ENCODE results near the gene NUDC. TPM values are rescaled to one million over a fixed set of nuclear protein-coding genes. Genes with fewer than 3 reads are reported as not detected.
A peak's percentile ranks its signal among the peaks of the same experiment; 100 is the strongest.

NUDC gene
- total and polyA plus RNA-seq, 2 of the 13 experiments (the other 11 are each of a cell fraction or from before 2014, with no cell fraction given): 34.7 to 104 TPM

- TF ChIP-seq PRDM15 (CRISPR knock-in tag; IDR thresholded peaks at IDR 0.05) (no peak), NR2F1 (CRISPR knock-in tag; IDR thresholded peaks at IDR 0.05) (no peak), ETV6 (CRISPR knock-in tag; conservative IDR thresholded peaks at IDR 0.05) (no peak), MYC (CRISPR knock-in tag; IDR thresholded peaks at IDR 0.05; ENCODE audit: borderline replicate concordance) (no peak), KDM2A (CRISPR knock-in tag; IDR thresholded peaks at IDR 0.05; ENCODE audit: borderline replicate concordance, low read depth) (peak; percentile 35; the same call in 1 of the 2 replicates), ZNF44 (CRISPR knock-in tag; IDR thresholded peaks at IDR 0.05) (no peak), ZSCAN21 (CRISPR knock-in tag; IDR thresholded peaks at IDR 0.05; ENCODE audit: borderline replicate concordance) (no peak), ZFYVE20 (CRISPR knock-in tag; IDR thresholded peaks at IDR 0.05; ENCODE audit: borderline replicate concordance, low read depth) (no peak), ZNF782 (CRISPR knock-in tag; IDR thresholded peaks at IDR 0.05; ENCODE audit: borderline replicate concordance) (0 out of 2 replicates have a peak, but pooled peaks have one; percentile 53)
- TF ChIP-seq, protein P1, sequence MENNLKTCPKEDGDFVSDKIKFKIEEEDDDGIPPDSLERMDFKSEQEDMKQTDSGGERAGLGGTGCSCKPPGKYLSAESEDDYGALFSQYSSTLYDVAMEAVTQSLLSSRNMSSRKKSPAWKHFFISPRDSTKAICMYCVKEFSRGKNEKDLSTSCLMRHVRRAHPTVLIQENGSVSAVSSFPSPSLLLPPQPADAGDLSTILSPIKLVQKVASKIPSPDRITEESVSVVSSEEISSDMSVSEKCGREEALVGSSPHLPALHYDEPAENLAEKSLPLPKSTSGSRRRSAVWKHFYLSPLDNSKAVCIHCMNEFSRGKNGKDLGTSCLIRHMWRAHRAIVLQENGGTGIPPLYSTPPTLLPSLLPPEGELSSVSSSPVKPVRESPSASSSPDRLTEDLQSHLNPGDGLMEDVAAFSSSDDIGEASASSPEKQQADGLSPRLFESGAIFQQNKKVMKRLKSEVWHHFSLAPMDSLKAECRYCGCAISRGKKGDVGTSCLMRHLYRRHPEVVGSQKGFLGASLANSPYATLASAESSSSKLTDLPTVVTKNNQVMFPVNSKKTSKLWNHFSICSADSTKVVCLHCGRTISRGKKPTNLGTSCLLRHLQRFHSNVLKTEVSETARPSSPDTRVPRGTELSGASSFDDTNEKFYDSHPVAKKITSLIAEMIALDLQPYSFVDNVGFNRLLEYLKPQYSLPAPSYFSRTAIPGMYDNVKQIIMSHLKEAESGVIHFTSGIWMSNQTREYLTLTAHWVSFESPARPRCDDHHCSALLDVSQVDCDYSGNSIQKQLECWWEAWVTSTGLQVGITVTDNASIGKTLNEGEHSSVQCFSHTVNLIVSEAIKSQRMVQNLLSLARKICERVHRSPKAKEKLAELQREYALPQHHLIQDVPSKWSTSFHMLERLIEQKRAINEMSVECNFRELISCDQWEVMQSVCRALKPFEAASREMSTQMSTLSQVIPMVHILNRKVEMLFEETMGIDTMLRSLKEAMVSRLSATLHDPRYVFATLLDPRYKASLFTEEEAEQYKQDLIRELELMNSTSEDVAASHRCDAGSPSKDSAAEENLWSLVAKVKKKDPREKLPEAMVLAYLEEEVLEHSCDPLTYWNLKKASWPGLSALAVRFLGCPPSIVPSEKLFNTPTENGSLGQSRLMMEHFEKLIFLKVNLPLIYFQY (CRISPR knock-in tag; IDR thresholded peaks at IDR 0.05; ENCODE audit: borderline replicate concordance): no peak
- TF ChIP-seq, protein P2, sequence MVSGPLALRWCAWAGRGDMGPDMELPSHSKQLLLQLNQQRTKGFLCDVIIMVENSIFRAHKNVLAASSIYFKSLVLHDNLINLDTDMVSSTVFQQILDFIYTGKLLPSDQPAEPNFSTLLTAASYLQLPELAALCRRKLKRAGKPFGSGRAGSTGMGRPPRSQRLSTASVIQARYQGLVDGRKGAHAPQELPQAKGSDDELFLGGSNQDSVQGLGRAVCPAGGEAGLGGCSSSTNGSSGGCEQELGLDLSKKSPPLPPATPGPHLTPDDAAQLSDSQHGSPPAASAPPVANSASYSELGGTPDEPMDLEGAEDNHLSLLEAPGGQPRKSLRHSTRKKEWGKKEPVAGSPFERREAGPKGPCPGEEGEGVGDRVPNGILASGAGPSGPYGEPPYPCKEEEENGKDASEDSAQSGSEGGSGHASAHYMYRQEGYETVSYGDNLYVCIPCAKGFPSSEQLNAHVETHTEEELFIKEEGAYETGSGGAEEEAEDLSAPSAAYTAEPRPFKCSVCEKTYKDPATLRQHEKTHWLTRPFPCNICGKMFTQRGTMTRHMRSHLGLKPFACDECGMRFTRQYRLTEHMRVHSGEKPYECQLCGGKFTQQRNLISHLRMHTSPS (CRISPR knock-in tag; IDR thresholded peaks at IDR 0.05; ENCODE audit: low read depth): no peak
These were observed 14.2 kb upstream of the NUDC start (continued) for GRCh38 chr1:26907071-26907917.

All from HepG2 (cell line).